Common myeloid progenitor, CD34-positive (primary cell): ENCODE results near the gene PRUNE1.

Experiments
- CTCF ChIA-PET: fragments of 350-600 bp; sonication (Branson Sonifier 250); formaldehyde crosslinking; loops from one replicate; lab custom pipeline; 2021; ENCODE audit warnings: antibody characterized with exemption; lab: Charles Lee
- POLR2A ChIA-PET: fragments of 350-600 bp; sonication (Branson Sonifier 250); formaldehyde crosslinking; loops from one replicate; lab custom pipeline; 2021; ENCODE audit warnings: antibody characterized with exemption; lab: Charles Lee
- DNase-seq, 3 donors: peaks; one replicate each; pipeline versions ENCODE4 v3.0.0 to v3.0.0-alpha.2; 2013
- H3K27ac ChIP-seq, 2 experiments: 1 replicate in 1 of 2; 2 replicates in 1 of 2; pipeline ENCODE4 v1.7.0; 2013; ENCODE audit warnings: inconsistent platforms in 2 of 2, low read length in 2 of 2, mild to moderate bottlenecking in 2 of 2, low read depth in 1 of 2, moderate library complexity in 1 of 2; ENCODE audit not compliant: severe bottlenecking in 2 of 2, insufficient read depth in 1 of 2, poor library complexity in 1 of 2
- H3K27me3 ChIP-seq, 5 experiments: replicated peaks in 2 of 5; 1 replicate in 3 of 5; 2 replicates in 2 of 5; pipeline versions ENCODE4 v1.6.1 to v1.7.0; 2013; ENCODE audit warnings: low read length in 4 of 5, mild to moderate bottlenecking in 2 of 5, moderate library complexity in 2 of 5, inconsistent platforms in 1 of 5; ENCODE audit not compliant: insufficient read depth in 5 of 5, control insufficient read depth in 4 of 5
- H3K36me3 ChIP-seq, 4 experiments: 1 replicate in 2 of 4; 2 replicates in 2 of 4; pipeline versions ENCODE4 v1.6.1 to v1.7.0; 2013; ENCODE audit warnings: low read length in 3 of 4, control low read depth in 1 of 4, mild to moderate bottlenecking in 1 of 4; ENCODE audit not compliant: control insufficient read depth in 4 of 4, insufficient read depth in 4 of 4
- H3K4me1 ChIP-seq, 4 experiments: 1 replicate in 3 of 4; 2 replicates in 1 of 4; pipeline versions ENCODE4 v1.6.1 to v1.7.1; 2013; ENCODE audit warnings: low read length in 3 of 4, mild to moderate bottlenecking in 3 of 4, control low read depth in 1 of 4, inconsistent platforms in 1 of 4, moderate library complexity in 1 of 4; ENCODE audit not compliant: control insufficient read depth in 4 of 4, insufficient read depth in 4 of 4; ENCODE audit errors: control extremely low read depth in 1 of 4
- H3K4me3 ChIP-seq, 7 experiments: 1 replicate in 4 of 7; 2 replicates in 3 of 7; pipeline versions ENCODE4 v1.5.1 to v1.7.0; 2013; ENCODE audit warnings: mild to moderate bottlenecking in 7 of 7, low read length in 6 of 7, moderate library complexity in 6 of 7, inconsistent platforms in 2 of 7, low read depth in 2 of 7, control low read depth in 1 of 7; ENCODE audit not compliant: insufficient read depth in 4 of 7, control insufficient read depth in 1 of 7; ENCODE audit errors: extremely low read depth in 1 of 7
- H3K9me3 ChIP-seq, 5 experiments: 1 replicate in 4 of 5; 2 replicates in 1 of 5; pipeline versions ENCODE4 v1.6.1 to v1.7.1; 2013; ENCODE audit warnings: low read length in 4 of 5, mild to moderate bottlenecking in 2 of 5, inconsistent platforms in 1 of 5, low read depth in 1 of 5, moderate library complexity in 1 of 5; ENCODE audit not compliant: control insufficient read depth in 4 of 5, insufficient read depth in 2 of 5; ENCODE audit errors: control extremely low read depth in 1 of 5
- WGBS: methylation state at CpG from one replicate; pipeline ENCODE4 v1.1.5; 2013; ENCODE audit not compliant: insufficient coverage; 5-methylcytosine and 5-hydroxymethylcytosine counted together

Gene PRUNE1

DNA sequence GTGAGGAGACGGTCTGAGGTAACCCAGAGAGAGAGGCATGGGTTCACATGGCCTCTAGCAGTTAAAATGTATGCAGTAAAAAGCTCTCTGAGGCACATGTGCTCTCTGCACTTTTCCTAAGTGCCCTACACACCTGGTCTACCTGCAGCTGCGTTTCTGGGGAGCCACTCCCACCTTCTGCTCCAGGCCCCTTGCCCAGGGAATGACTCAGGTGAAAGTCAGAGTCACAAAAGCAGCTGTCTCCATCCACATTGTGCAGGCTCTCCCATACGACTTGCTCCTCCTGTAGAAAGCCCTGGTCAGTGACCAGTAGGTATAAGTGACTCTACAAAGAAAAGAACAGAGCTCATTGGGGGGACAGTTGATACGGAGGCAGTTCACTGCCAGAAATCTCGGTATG lies 10.3 kb upstream of the PRUNE1 start:
- WGBS, result 70% methylated on average over 4 of the region's 5 CpGs
- no peak overlapping the region for H3K4me3 ChIP-seq
- CTCF ChIA-PET, result interaction anchor here (1.8 to 12.3 kb wide), 5 partner anchors 8 to 157 kb away, joined by 3 to 235 read pairs (median 7); partner anchors contain the start of genes ANXA9, MINDY1 and SETDB1

DNA sequence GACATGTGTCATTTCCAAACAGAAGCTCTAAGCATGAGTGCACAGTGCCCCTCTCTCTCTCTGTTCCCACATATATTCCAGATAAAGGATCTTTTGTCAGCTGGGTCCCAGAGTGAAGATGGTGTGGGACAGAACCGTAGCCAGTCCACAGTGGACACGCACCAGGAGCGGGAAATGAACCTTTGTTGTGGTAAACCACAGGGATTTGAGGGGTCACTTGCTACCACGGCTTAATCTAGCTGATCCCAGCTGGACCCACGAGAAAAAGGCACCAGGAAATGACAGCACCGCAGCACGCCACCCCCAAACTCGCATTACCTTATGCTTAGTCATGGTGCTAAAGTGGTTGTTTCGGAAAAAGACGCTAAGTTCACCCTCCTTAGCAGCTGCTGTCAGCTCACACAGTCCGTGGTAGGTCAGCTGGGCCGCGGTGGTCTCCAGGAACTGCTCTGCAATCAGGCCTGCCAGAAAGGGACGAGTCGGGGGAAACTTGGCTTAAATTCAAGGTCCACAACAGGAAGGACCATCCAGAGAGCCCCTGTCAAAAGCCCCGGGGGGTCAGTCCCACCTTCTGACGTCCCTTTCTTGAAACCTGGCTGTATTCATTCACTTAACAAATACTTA lies 9.1 kb upstream of the PRUNE1 start:
- Histone ChIP-seq H3K27me3 (no peaks in the 10 kb centered on the region), H3K27ac (peak overlapping the region; percentile 41 to 79), H3K4me1 (peaks cover 20 to 58% (median 55%) of the 10 kb centered on the region in 4 experiments)

More for the DNA sequence above, 10.3 kb upstream of the PRUNE1 start:
- Histone ChIP-seq H3K9me3 (no peaks in the 10 kb centered on the region), H3K27ac (no peak overlapping the region), H3K27me3 (no peaks in the 10 kb centered on the region), H3K4me1 (peaks cover 17 to 46% (median 44%) of the 10 kb centered on the region in 4 experiments), H3K36me3 (peaks cover 5 to 36% (median 23%) of the 10 kb centered on the region in 4 experiments)
- POLR2A ChIA-PET, result interaction anchor here (0.6 to 1.2 kb wide), 2 partner anchors 8 to 58 kb away, joined by 3 read pairs; partner anchors contain the start of gene MINDY1
- DNase-seq, result no peak

DNA sequence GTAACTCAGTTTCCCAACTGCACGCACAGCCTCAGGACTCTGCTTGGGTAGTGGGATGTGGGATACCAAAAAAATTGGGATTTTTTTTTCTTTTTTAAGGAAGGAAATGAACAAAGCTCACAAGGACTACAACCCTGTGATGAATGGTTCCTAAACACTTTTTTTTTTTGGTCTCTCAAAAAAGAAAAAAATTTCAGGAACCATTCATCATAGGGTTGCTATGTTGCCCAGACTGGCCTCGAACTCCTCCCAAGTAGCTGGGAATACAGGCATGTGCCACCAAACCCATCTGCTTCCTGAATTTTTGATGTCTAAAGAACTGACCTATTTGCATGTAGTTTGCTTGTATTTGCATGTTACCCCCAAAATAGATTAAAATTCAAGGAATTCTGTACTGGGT lies 8.3 kb upstream of the PRUNE1 start:
- CTCF ChIA-PET, result interaction anchor here (0.5 to 12.3 kb wide), 4 partner anchors 9 to 166 kb away, joined by 3 to 235 read pairs (median 5); partner anchors contain the start of genes ANXA9, LYSMD1 and SCNM1
- Histone ChIP-seq H3K27ac (peak overlapping the region; percentile 41 to 79), H3K27me3 (no peaks in the 10 kb centered on the region), H3K4me1 (peaks cover 21 to 65% (median 61%) of the 10 kb centered on the region in 4 experiments), H3K36me3 (peaks cover 5 to 36% (median 23%) of the 10 kb centered on the region in 4 experiments), H3K4me3 (peak overlapping the region in 1 of 7 experiments; percentile 50), H3K9me3 (no peaks in the 10 kb centered on the region)
- WGBS, result 0% methylated on average over 1 of the region's 2 CpGs
- POLR2A ChIA-PET, result interaction anchor here (0.5 kb wide), 2 partner anchors 30 to 70 kb away, joined by 3 read pairs; no protein-coding TSS in a partner anchor
- DNase-seq, result no peak

More for the DNA sequence above, 9.1 kb upstream of the PRUNE1 start:
- Histone ChIP-seq H3K4me3 (peak overlapping the region in 2 of 7 experiments; percentile 48 to 50), H3K36me3 (peaks cover 5 to 36% (median 23%) of the 10 kb centered on the region in 4 experiments), H3K9me3 (no peaks in the 10 kb centered on the region)
- peak; percentile 68 to 92 (median 90) for DNase-seq
- 3% methylated on average over 6 of the region's 17 CpGs for WGBS
- CTCF ChIA-PET, result interaction anchor here (0.9 to 12.3 kb wide), 6 partner anchors 6 to 156 kb away, joined by 3 to 235 read pairs (median 5); partner anchors contain the start of genes ANXA9 and MINDY1
- POLR2A ChIA-PET, result interaction anchor here (0.5 to 0.6 kb wide), 2 partner anchors 14 to 30 kb away, joined by 3 read pairs; no protein-coding TSS in a partner anchor

GRCh38 chr1:151000408-151000807 lies 7.8 kb upstream of the PRUNE1 start:
- no peaks in the 10 kb centered on the region for H3K9me3 ChIP-seq
- ChIA-PET CTCF (interaction anchor here (0.5 to 12.3 kb wide), 4 partner anchors 9 to 166 kb away, joined by 3 to 235 read pairs (median 5); partner anchors contain the start of genes ANXA9, LYSMD1 and SCNM1), POLR2A (interaction anchor here (0.5 kb wide), 1 partner anchor 70 kb away, joined by 3 read pairs; no protein-coding TSS in a partner anchor)
- WGBS, result 100% methylated on average over 3 of the region's 3 CpGs
- H3K27ac ChIP-seq, result no peak overlapping the region
- no peak overlapping the region for H3K4me3 ChIP-seq
- H3K27me3 ChIP-seq, result no peaks in the 10 kb centered on the region
- H3K4me1 ChIP-seq, result peaks cover 21 to 70% (median 66%) of the 10 kb centered on the region in 4 experiments
- no peak for DNase-seq
- peaks cover 3 to 32% (median 21%) of the 10 kb centered on the region in 4 experiments for H3K36me3 ChIP-seq

- 85% methylated on average over 4 of the region's 4 CpGs for WGBS
These were observed 6.6 kb upstream of the PRUNE1 start for GRCh38 chr1:151001602-151002001.

DNA sequence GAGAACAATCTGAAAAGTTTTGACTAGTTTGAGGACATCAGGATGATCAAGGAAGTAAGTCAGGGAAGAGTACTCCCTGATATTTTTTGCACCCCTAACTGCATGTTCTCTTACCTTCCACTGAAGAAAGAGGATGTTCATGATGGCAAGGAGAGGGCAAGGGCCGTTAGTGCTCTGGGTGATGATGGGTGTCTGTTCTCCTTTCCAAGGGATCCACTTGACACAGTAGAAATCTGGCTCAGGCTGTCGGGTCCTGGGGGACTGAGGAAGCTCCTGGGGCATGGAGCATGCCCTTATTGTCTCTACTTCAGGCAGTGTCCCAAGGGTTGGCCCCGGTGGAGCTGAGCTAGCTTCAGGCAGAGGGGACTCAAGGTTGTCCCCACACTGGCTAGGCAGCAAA lies 6.2 kb upstream of the PRUNE1 start:
- ChIA-PET POLR2A (no interaction called here), CTCF (interaction anchor here (0.8 to 12.3 kb wide), 6 partner anchors 19 to 55 kb away, joined by 3 to 235 read pairs (median 4); partner anchors contain the start of gene ANXA9)
- Histone ChIP-seq H3K4me3 (no peak overlapping the region), H3K27ac (no peak overlapping the region), H3K36me3 (peaks cover 3 to 25% (median 18%) of the 10 kb centered on the region in 4 experiments), H3K4me1 (peaks cover 27 to 85% (median 81%) of the 10 kb centered on the region in 4 experiments), H3K27me3 (no peaks in the 10 kb centered on the region), H3K9me3 (no peaks in the 10 kb centered on the region)
- 94% methylated on average over 3 of the region's 3 CpGs for WGBS
- DNase-seq, result no peak

More at GRCh38 chr1:151001602-151002001, 6.6 kb upstream of the PRUNE1 start:
- Histone ChIP-seq H3K4me1 (peaks cover 27 to 81% (median 76%) of the 10 kb centered on the region in 4 experiments), H3K9me3 (no peaks in the 10 kb centered on the region), H3K27me3 (no peaks in the 10 kb centered on the region), H3K36me3 (peaks cover 3 to 29% (median 20%) of the 10 kb centered on the region in 4 experiments), H3K27ac (no peak overlapping the region), H3K4me3 (peak overlapping the region in 1 of 7 experiments; percentile 18)
- no peak for DNase-seq
- ChIA-PET POLR2A (no interaction called here), CTCF (interaction anchor here (0.9 to 12.3 kb wide), 5 partner anchors 19 to 55 kb away, joined by 3 to 235 read pairs (median 3); partner anchors contain the start of genes ANXA9 and C1orf56)
